Transverse colon (tissue), 4 donors: Measurements from ENCODE around the gene RBFOX2. TPM values are rescaled to one million over a fixed set of nuclear protein-coding genes. Genes with fewer than 3 reads are reported as not detected.

Source experiments
- DNase-seq: peaks from one replicate; pipeline ENCODE4 v3.0.0-alpha.2; 2019
- H3K27ac ChIP-seq, 4 donors: fragments of 200-600 bp; sonication (generic); 2 replicates each; pipeline ENCODE4 v1.5.1; 2016 to 2018; ENCODE audit warnings: inconsistent platforms in 4 of 4
- H3K27me3 ChIP-seq: fragments of 200-600 bp; sonication (generic); 2 replicates; pipeline ENCODE4 v1.5.1; 2017; ENCODE audit warnings: inconsistent platforms
- H3K36me3 ChIP-seq, 4 donors: fragments of 200-600 bp; sonication (generic); 2 replicates each; pipeline ENCODE4 v1.5.1; 2017 to 2019; ENCODE audit warnings: inconsistent platforms in 4 of 4
- H3K4me1 ChIP-seq, 4 donors: fragments of 200-600 bp; sonication (generic); 2 replicates each; pipeline ENCODE4 v1.5.1; 2017 to 2020; ENCODE audit warnings: inconsistent platforms in 4 of 4
- H3K4me3 ChIP-seq, 4 donors: fragments of 200-600 bp; sonication (generic); 1 replicate in 1 of 4; 2 replicates in 3 of 4; pipeline versions ENCODE4 v1.5.1 to v1.6.1; 2017 to 2019; ENCODE audit warnings: inconsistent platforms in 4 of 4
- H3K9me3 ChIP-seq, 2 donors: fragments of 200-600 bp; sonication (generic); 2 replicates each; pipeline ENCODE4 v1.5.1; 2017 to 2019; ENCODE audit warnings: inconsistent platforms in 2 of 2
- CTCF ChIP-seq, 5 experiments: fragments of 200-600 bp in 3 of 5; fragments of 450-650 bp in 2 of 5; sonication (generic) in 3 of 5; IDR thresholded peaks; 1 replicate in 2 of 5; 2 replicates in 3 of 5; pipeline ENCODE4 v1.5.1; 2016 to 2017; ENCODE audit warnings: antibody characterized with exemption in 5 of 5, inconsistent platforms in 3 of 5, mild to moderate bottlenecking in 2 of 5, moderate library complexity in 1 of 5
- EP300 ChIP-seq: sonication (generic); formaldehyde crosslinking; IDR thresholded peaks from one replicate; pipeline ENCODE4 v1.6.1; 2017; ENCODE audit warnings: antibody characterized with exemption, low read depth
- POLR2A ChIP-seq: fragments of 450-650 bp; IDR thresholded peaks from one replicate; pipeline ENCODE4 v1.6.1; 2016; ENCODE audit warnings: antibody characterized with exemption, mild to moderate bottlenecking, moderate library complexity
- POLR2AphosphoS5 ChIP-seq, 3 donors: sonication (generic); formaldehyde crosslinking; IDR thresholded peaks; one replicate each; pipeline ENCODE4 v1.6.1; 2016; ENCODE audit warnings: antibody characterized with exemption in 3 of 3
- WGBS, 2 donors: methylation state at CpG; one replicate each; pipeline ENCODE4 v1.1.5; 2018; ENCODE audit warnings: low coverage in 1 of 2; 5-methylcytosine and 5-hydroxymethylcytosine counted together
- in situ Hi-C, 4 donors: fragments of 200-750 bp; cut with MboI; loops; one replicate each; pipeline versions ENCODE4 v1.15.0 to v1.15.1; 2017; ENCODE audit warnings: low sequenced_read_pairs in 3 of 4, low pct_ligation_motif_present in 1 of 4, low pct_unique_long_range_greater_than_20kb in 1 of 4
- intact Hi-C: fragments of 100-400 bp; cut with DNase I; formaldehyde crosslinking; loops from one replicate; pipeline ENCODE4 v1.15.1; 2023; ENCODE audit warnings: low total_unique reads
- total RNA-seq, 4 donors: library from RNA; depleted of rRNA; stranded (reverse); fragments of >200 nt; gene quantifications; one replicate each; pipeline ENCODE4 v1.1.0, GENCODE V29; 2016

RBFOX2 gene
- total RNA-seq, 4 donors from 2014 or later = 27.3 to 61.1 (median 43.1) TPM

DNA sequence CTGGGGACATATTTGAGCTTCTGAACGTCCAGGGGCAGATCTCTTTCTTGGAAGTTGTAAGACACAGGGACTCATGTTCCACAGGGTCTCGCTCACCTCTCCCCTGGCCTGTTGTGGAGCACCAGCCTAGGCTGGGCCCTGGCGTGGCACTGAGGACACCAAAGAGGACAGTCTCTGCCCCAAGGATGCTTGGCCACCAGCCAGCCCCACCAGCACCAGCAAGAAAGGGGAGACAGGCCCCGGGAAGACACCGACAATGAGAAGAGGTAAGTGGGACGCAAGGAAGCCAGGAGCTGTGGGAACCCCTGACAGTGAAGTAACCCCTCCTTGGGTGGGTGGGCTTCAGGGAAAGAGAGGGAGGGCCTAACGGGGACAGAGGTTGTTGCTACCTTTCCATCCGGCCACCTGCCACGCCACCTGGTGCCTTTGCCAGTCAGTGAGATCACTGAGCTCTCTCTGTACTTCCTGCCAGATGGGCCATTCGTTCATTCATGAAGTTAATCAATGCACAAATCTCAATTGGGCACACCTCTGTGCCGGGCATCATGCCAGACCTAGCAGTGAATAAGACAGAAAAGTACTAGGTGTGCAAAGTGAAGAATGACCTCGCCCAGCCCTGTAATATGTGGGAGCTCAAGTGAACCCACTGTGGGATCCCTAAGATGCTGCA, 299.9 kb downstream of the RBFOX2 start:
- H3K27ac ChIP-seq = no peak overlapping the region
- H3K9me3 ChIP-seq = no peaks in the 10 kb centered on the region
- intact Hi-C loops = no loop called here
- H3K36me3 ChIP-seq = no peaks in the 10 kb centered on the region
- WGBS, 2 donors = 42 to 53% methylated on average over 6 to 12 of the region's 12 CpGs
- no peaks in the 10 kb centered on the region for H3K27me3 ChIP-seq
- H3K4me3 ChIP-seq = no peak overlapping the region
- peaks cover 0 to 11% (median 3%) of the 10 kb centered on the region in 4 donors for H3K4me1 ChIP-seq
- peak; percentile 87 for DNase-seq
- TF ChIP-seq POLR2AphosphoS5 (IDR thresholded peaks at IDR 0.05) (peak; percentile 25 to 67 (median 66)), EP300 (no peak), CTCF (IDR thresholded peaks at IDR 0.05) (peak in 2 of 5 experiments; percentile 14 to 28)
- in situ Hi-C loops = loop anchor here in 1 of 4 donors (25.0 kb wide), 1 partner anchor 316 kb away; the partner anchor contains the start of gene MCM5

- in situ Hi-C loops (loop anchor here in 1 of 4 donors (25.0 kb wide), 1 partner anchor 315 kb away; the partner anchor contains the start of gene MCM5), intact Hi-C loops (no loop called here)
- no peak for DNase-seq
- Histone ChIP-seq H3K4me3 (no peak overlapping the region), H3K9me3 (no peaks in the 10 kb centered on the region), H3K27me3 (no peaks in the 10 kb centered on the region), H3K27ac (no peak overlapping the region), H3K4me1 (peaks cover 0 to 6% (median 0%) of the 10 kb centered on the region in 4 donors), H3K36me3 (no peaks in the 10 kb centered on the region)
- no peak for TF ChIP-seq POLR2AphosphoS5 (IDR thresholded peaks at IDR 0.05)
- 76 to 80% methylated on average over 1 to 11 of the region's 11 CpGs for WGBS, 2 donors
Observed at GRCh38 chr22:35727436-35727835, 301.2 kb downstream of the RBFOX2 start.

- in situ Hi-C loops = loop anchor here in 1 of 4 donors (25.0 kb wide), 1 partner anchor 315 kb away; the partner anchor contains the start of gene MCM5
Observed at GRCh38 chr22:35726933-35727332, 301.7 kb downstream of the RBFOX2 start.

DNA sequence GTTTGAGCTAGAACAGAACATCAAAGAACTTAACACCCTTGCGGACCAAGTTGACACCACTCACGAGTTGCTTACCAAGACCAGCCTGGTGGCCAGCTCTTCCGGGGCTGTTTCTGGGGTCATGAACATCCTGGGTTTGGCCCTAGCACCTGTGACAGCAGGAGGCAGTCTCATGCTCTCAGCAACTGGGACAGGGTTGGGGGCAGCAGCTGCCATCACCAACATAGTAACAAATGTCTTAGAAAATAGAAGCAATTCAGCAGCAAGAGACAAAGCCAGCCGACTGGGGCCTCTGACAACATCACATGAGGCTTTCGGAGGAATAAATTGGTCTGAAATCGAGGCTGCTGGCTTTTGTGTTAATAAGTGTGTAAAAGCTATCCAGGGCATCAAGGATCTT, 302.2 kb downstream of the RBFOX2 start:
- Histone ChIP-seq H3K27me3 (no peaks in the 10 kb centered on the region), H3K36me3 (no peaks in the 10 kb centered on the region), H3K4me3 (no peak overlapping the region), H3K27ac (no peak overlapping the region), H3K4me1 (peaks cover 0 to 6% (median 0%) of the 10 kb centered on the region in 4 donors), H3K9me3 (no peaks in the 10 kb centered on the region)
- intact Hi-C loops = no loop called here
- no peak for DNase-seq
- TF ChIP-seq POLR2AphosphoS5 (IDR thresholded peaks at IDR 0.05) = no peak
- TF ChIP-seq EP300 = no peak
- no peak for TF ChIP-seq CTCF (IDR thresholded peaks at IDR 0.05)
- no peak for TF ChIP-seq POLR2A
- WGBS, 2 donors = 80% methylated on average over 6 of the region's 6 CpGs; no CpG with 5 or more reads in 1 of the 2 donors
- in situ Hi-C loops = loop anchor here in 1 of 4 donors (25.0 kb wide), 1 partner anchor 314 kb away; the partner anchor contains the start of gene MCM5

More at GRCh38 chr22:35726933-35727332, 301.7 kb downstream of the RBFOX2 start:
- Histone ChIP-seq H3K36me3 (no peaks in the 10 kb centered on the region), H3K27ac (no peak overlapping the region), H3K27me3 (no peaks in the 10 kb centered on the region), H3K9me3 (no peaks in the 10 kb centered on the region), H3K4me3 (no peak overlapping the region), H3K4me1 (peaks cover 0 to 6% (median 0%) of the 10 kb centered on the region in 4 donors)
- TF ChIP-seq POLR2AphosphoS5 (IDR thresholded peaks at IDR 0.05) = no peak
- TF ChIP-seq CTCF (IDR thresholded peaks at IDR 0.05) = no peak
- no peak for TF ChIP-seq EP300
- TF ChIP-seq POLR2A = no peak
- intact Hi-C loops = no loop called here
- DNase-seq = no peak
- 85 to 100% methylated on average over 2 to 15 of the region's 15 CpGs for WGBS, 2 donors
